Stimulated activated CD4-positive, alpha-beta T cell treated with anti-CD3 and anti-CD28 coated beads, Interleukin-4, amount 100 ng/mL, for 24 hours (primary cell): ENCODE data around the gene AGBL4.

Experiments used
- DNase-seq: peaks from one replicate; pipeline ENCODE4 v3.0.0-alpha.2; 2020

Gene AGBL4

GRCh38 chr1:48939828-48940227, 1083.9 kb downstream of the AGBL4 start:
- no peak for DNase-seq

- no peak for DNase-seq
These were observed 1084.7 kb downstream of the AGBL4 start for GRCh38 chr1:48939042-48939441.

GRCh38 chr1:48937732-48938131, 1086.0 kb downstream of the AGBL4 start:
- DNase-seq = no peak

- DNase-seq = no peak
These were observed 1087.3 kb downstream of the AGBL4 start for GRCh38 chr1:48936436-48936835.

- no peak for DNase-seq
These were observed 1091.4 kb downstream of the AGBL4 start for GRCh38 chr1:48932366-48932765.

GRCh38 chr1:48931506-48932192, 1092.1 kb downstream of the AGBL4 start:
- DNase-seq = no peak

- DNase-seq = no peak
These were observed 1093.7 kb downstream of the AGBL4 start for GRCh38 chr1:48930011-48930410.

GRCh38 chr1:48924099-48924498, 1099.7 kb downstream of the AGBL4 start:
- DNase-seq = no peak

- no peak for DNase-seq
These were observed 1100.6 kb downstream of the AGBL4 start for GRCh38 chr1:48923116-48923515.

- no peak for DNase-seq
These were observed 1102.9 kb downstream of the AGBL4 start for GRCh38 chr1:48920851-48921250.

- no peak for DNase-seq
These were observed 1105.7 kb downstream of the AGBL4 start for GRCh38 chr1:48917901-48918603.

GRCh38 chr1:48917070-48917454, 1106.7 kb downstream of the AGBL4 start:
- DNase-seq = no peak

GRCh38 chr1:48916130-48917069, 1107.4 kb downstream of the AGBL4 start:
- DNase-seq = no peak

GRCh38 chr1:48908606-48909005, 1115.1 kb downstream of the AGBL4 start:
- DNase-seq = no peak

GRCh38 chr1:48906729-48907128, 1117.0 kb downstream of the AGBL4 start:
- DNase-seq = no peak

GRCh38 chr1:48906164-48906563, 1117.6 kb downstream of the AGBL4 start:
- no peak for DNase-seq

- no peak for DNase-seq
These were observed 1120.5 kb downstream of the AGBL4 start for GRCh38 chr1:48903291-48903690.

GRCh38 chr1:48898894-48899293, 1124.9 kb downstream of the AGBL4 start:
- DNase-seq = no peak

- DNase-seq = no peak
These were observed 1134.1 kb downstream of the AGBL4 start for GRCh38 chr1:48889615-48890014.

GRCh38 chr1:48889082-48889481, 1134.7 kb downstream of the AGBL4 start:
- no peak for DNase-seq

- DNase-seq = no peak
These were observed 1136.0 kb downstream of the AGBL4 start for GRCh38 chr1:48887796-48888195.

- DNase-seq = no peak
These were observed 1141.7 kb downstream of the AGBL4 start for GRCh38 chr1:48882020-48882419.

GRCh38 chr1:48878191-48878940, 1145.4 kb downstream of the AGBL4 start:
- DNase-seq = no peak
